WTC11 (cell line): Measurements from ENCODE around the gene TM4SF1. TPM values are rescaled to one million over a fixed set of nuclear protein-coding genes. Genes with fewer than 3 reads are reported as not detected.

ENCODE experiments used
- ATAC-seq: fragments of 200-7000 bp; cut with Tn5 transposase; 2 replicates; pipeline ENCODE4 v1.10.0; 2021; ENCODE audit warnings: mild to moderate bottlenecking, moderate library complexity
- CTCF ChIA-PET: fragments of 300-600 bp; sonication (Branson Sonifier 250); formaldehyde crosslinking; loops from one replicate; lab custom pipeline; 2021; ENCODE audit warnings: antibody characterized with exemption; lab: Charles Lee
- POLR2A ChIA-PET: fragments of 350-600 bp; sonication (Branson Sonifier 250); formaldehyde crosslinking; loops from one replicate; lab custom pipeline; 2021; ENCODE audit warnings: antibody characterized with exemption; lab: Charles Lee
- DNase-seq: peaks from one replicate; pipeline ENCODE4 v3.0.0; 2021; ENCODE audit warnings: low spot score
- H3K27ac Mint-ChIP-seq: 2 replicates; pipeline ENCODE4 v1.8.0; 2021; ENCODE audit warnings: mixed read lengths
- H3K27me3 Mint-ChIP-seq: 2 replicates; pipeline ENCODE4 v1.8.0; 2021; ENCODE audit warnings: low read depth, mild to moderate bottlenecking, moderate library complexity, mixed read lengths
- H3K36me3 Mint-ChIP-seq: 2 replicates; pipeline ENCODE4 v1.8.0; 2021; ENCODE audit warnings: mixed read lengths
- H3K4me1 Mint-ChIP-seq: 2 replicates; pipeline ENCODE4 v1.8.0; 2022; ENCODE audit warnings: mixed read lengths
- H3K4me3 Mint-ChIP-seq: 2 replicates; pipeline ENCODE4 v1.8.0; 2021; ENCODE audit warnings: mild to moderate bottlenecking, moderate library complexity, mixed read lengths
- H3K9me3 Mint-ChIP-seq: 2 replicates; pipeline ENCODE4 v1.8.0; 2021; ENCODE audit warnings: mixed read lengths
- ESRRA ChIP-seq: sonication (generic); formaldehyde crosslinking; IDR thresholded peaks from 2 replicates; pipeline ENCODE4 v1.8.1; 2022; ENCODE audit warnings: mild to moderate bottlenecking, missing genetic modification reagents, borderline replicate concordance
- ETV6 ChIP-seq: sonication (generic); formaldehyde crosslinking; IDR thresholded peaks from 2 replicates; pipeline ENCODE4 v1.8.1; 2022; ENCODE audit warnings: mild to moderate bottlenecking, missing genetic modification reagents
- GRHL2 ChIP-seq: fragments of 250-450 bp; sonication (Bioruptor Pico); IDR thresholded peaks from 2 replicates; pipeline ENCODE4 v1.8.0; 2022; ENCODE audit warnings: mild to moderate bottlenecking, moderate library complexity; ENCODE audit not compliant: insufficient replicate concordance, severe bottlenecking
- HMGA2 ChIP-seq: fragments of 250-450 bp; sonication (Bioruptor Pico); IDR thresholded peaks from 2 replicates; pipeline ENCODE4 v1.4.0; 2021; ENCODE audit warnings: mild to moderate bottlenecking, moderate library complexity
- IRF1 ChIP-seq: sonication (generic); formaldehyde crosslinking; IDR thresholded peaks from 2 replicates; pipeline ENCODE4 v1.8.0; 2023; ENCODE audit warnings: missing genetic modification reagents
- JUN ChIP-seq: sonication (generic); formaldehyde crosslinking; IDR thresholded peaks from 2 replicates; pipeline ENCODE4 v1.8.0; 2023; ENCODE audit warnings: mild to moderate bottlenecking, missing genetic modification reagents
- MXD4 ChIP-seq: fragments of 250-450 bp; sonication (Bioruptor Pico); IDR thresholded peaks from 2 replicates; pipeline ENCODE4 v1.8.0; 2021; ENCODE audit warnings: mild to moderate bottlenecking, moderate library complexity, borderline replicate concordance
- MYBL2 ChIP-seq: sonication (generic); formaldehyde crosslinking; IDR thresholded peaks from 2 replicates; pipeline ENCODE4 v1.8.1; 2023; ENCODE audit warnings: mild to moderate bottlenecking, moderate library complexity, missing genetic modification reagents
- NR2C2 ChIP-seq: sonication (generic); formaldehyde crosslinking; IDR thresholded peaks from 2 replicates; pipeline ENCODE4 v1.8.0; 2022; ENCODE audit warnings: mild to moderate bottlenecking, missing genetic modification reagents
- NR3C1 ChIP-seq: sonication (generic); formaldehyde crosslinking; conservative IDR thresholded peaks from 2 replicates; pipeline ENCODE4 v1.8.1; 2023; ENCODE audit warnings: low read depth, mild to moderate bottlenecking, missing genetic modification reagents
- SMAD4 ChIP-seq: sonication (generic); formaldehyde crosslinking; IDR thresholded peaks from 2 replicates; pipeline ENCODE4 v1.8.0; 2022; ENCODE audit warnings: mild to moderate bottlenecking, missing genetic modification reagents
- STAT6 ChIP-seq: sonication (generic); formaldehyde crosslinking; conservative IDR thresholded peaks from 2 replicates; pipeline ENCODE4 v1.8.1; 2023; ENCODE audit warnings: mild to moderate bottlenecking, low read depth, missing genetic modification reagents, moderate library complexity
- TCF7 ChIP-seq: sonication (generic); formaldehyde crosslinking; IDR thresholded peaks from 2 replicates; pipeline ENCODE4 v1.8.0; 2022; ENCODE audit warnings: mild to moderate bottlenecking, low read depth, missing genetic modification reagents, moderate library complexity
- TEAD4 ChIP-seq: sonication (generic); formaldehyde crosslinking; IDR thresholded peaks from 2 replicates; pipeline ENCODE4 v1.8.0; 2022; ENCODE audit warnings: mild to moderate bottlenecking, missing genetic modification reagents
- USF1 ChIP-seq: sonication (generic); formaldehyde crosslinking; IDR thresholded peaks from 2 replicates; pipeline ENCODE4 v1.8.0; 2022; ENCODE audit warnings: mild to moderate bottlenecking, missing genetic modification reagents
- ZNF138 ChIP-seq: sonication (generic); formaldehyde crosslinking; conservative IDR thresholded peaks from 2 replicates; pipeline ENCODE4 v1.8.1; 2022; ENCODE audit warnings: mild to moderate bottlenecking, moderate library complexity, missing genetic modification reagents
- ZNF232 ChIP-seq: sonication (generic); formaldehyde crosslinking; IDR thresholded peaks from 2 replicates; pipeline ENCODE4 v1.8.0; 2022; ENCODE audit warnings: mild to moderate bottlenecking, missing genetic modification reagents
- ZNF416 ChIP-seq: fragments of 250-450 bp; sonication (Bioruptor Pico); IDR thresholded peaks from 2 replicates; pipeline ENCODE4 v1.9.0; 2021; ENCODE audit warnings: mild to moderate bottlenecking, inconsistent platforms
- ZNF425 ChIP-seq: fragments of 250-450 bp; sonication (Bioruptor Pico); conservative IDR thresholded peaks from 2 replicates; pipeline ENCODE4 v1.9.0; 2021; ENCODE audit warnings: mild to moderate bottlenecking
- total RNA-seq: library from RNA; stranded (reverse); gene quantifications from 3 replicates; pipeline ENCODE4 v1.2.3, GENCODE V29; 2021
- TF ChIP-seq, protein P1 (sequence below): fragments of 250-450 bp; sonication (Bioruptor Pico); IDR thresholded peaks from 2 replicates; pipeline ENCODE4 v1.9.0; 2021; ENCODE audit warnings: mild to moderate bottlenecking
- TF ChIP-seq, protein P2 (sequence below): sonication (generic); formaldehyde crosslinking; IDR thresholded peaks from 2 replicates; pipeline ENCODE4 v1.8.1; 2023; ENCODE audit warnings: mild to moderate bottlenecking, missing genetic modification reagents, borderline replicate concordance

TM4SF1 gene
- total RNA-seq, 1 experiment from 2014 or later: 0.90 TPM

GRCh38 chr3:149388531-149389417 is 11.3 kb upstream of the TM4SF1 start (continued):
- TF ChIP-seq, protein P1, sequence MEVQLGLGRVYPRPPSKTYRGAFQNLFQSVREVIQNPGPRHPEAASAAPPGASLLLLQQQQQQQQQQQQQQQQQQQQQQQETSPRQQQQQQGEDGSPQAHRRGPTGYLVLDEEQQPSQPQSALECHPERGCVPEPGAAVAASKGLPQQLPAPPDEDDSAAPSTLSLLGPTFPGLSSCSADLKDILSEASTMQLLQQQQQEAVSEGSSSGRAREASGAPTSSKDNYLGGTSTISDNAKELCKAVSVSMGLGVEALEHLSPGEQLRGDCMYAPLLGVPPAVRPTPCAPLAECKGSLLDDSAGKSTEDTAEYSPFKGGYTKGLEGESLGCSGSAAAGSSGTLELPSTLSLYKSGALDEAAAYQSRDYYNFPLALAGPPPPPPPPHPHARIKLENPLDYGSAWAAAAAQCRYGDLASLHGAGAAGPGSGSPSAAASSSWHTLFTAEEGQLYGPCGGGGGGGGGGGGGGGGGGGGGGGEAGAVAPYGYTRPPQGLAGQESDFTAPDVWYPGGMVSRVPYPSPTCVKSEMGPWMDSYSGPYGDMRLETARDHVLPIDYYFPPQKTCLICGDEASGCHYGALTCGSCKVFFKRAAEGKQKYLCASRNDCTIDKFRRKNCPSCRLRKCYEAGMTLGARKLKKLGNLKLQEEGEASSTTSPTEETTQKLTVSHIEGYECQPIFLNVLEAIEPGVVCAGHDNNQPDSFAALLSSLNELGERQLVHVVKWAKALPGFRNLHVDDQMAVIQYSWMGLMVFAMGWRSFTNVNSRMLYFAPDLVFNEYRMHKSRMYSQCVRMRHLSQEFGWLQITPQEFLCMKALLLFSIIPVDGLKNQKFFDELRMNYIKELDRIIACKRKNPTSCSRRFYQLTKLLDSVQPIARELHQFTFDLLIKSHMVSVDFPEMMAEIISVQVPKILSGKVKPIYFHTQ (CRISPR knock-in tag): no peak
- TF ChIP-seq ZNF138 (CRISPR knock-in tag) (no peak), NR3C1 (CRISPR knock-in tag) (no peak), MXD4 (CRISPR knock-in tag) (no peak), GRHL2 (CRISPR knock-in tag) (no peak), SMAD4 (CRISPR knock-in tag) (no peak)

- H3K9me3 Mint-ChIP-seq: no peaks in the 10 kb centered on the region
- H3K4me1 Mint-ChIP-seq: no peaks in the 10 kb centered on the region; the same call in 1 of the 2 replicates
- no peak overlapping the region for H3K27ac Mint-ChIP-seq
- H3K4me3 Mint-ChIP-seq: no peak overlapping the region
- DNase-seq: no peak
- ATAC-seq: no peak
- H3K36me3 Mint-ChIP-seq: no peaks in the 10 kb centered on the region
- POLR2A ChIA-PET: no interaction called here
- CTCF ChIA-PET: no interaction called here
- H3K27me3 Mint-ChIP-seq: no peaks in the 10 kb centered on the region
- TF ChIP-seq TEAD4 (CRISPR knock-in tag) (no peak), HMGA2 (no peak), IRF1 (CRISPR knock-in tag) (no peak), ZNF425 (CRISPR knock-in tag) (no peak), JUN (CRISPR knock-in tag) (no peak), ESRRA (no peak), ZNF416 (CRISPR knock-in tag) (no peak), ETV6 (no peak), NR2C2 (CRISPR knock-in tag) (no peak), STAT6 (CRISPR knock-in tag) (no peak), MYBL2 (CRISPR knock-in tag) (no peak), TCF7 (CRISPR knock-in tag) (no peak), MXD4 (CRISPR knock-in tag) (no peak), ZNF232 (CRISPR knock-in tag) (no peak), USF1 (CRISPR knock-in tag) (no peak)
- TF ChIP-seq, protein P2, sequence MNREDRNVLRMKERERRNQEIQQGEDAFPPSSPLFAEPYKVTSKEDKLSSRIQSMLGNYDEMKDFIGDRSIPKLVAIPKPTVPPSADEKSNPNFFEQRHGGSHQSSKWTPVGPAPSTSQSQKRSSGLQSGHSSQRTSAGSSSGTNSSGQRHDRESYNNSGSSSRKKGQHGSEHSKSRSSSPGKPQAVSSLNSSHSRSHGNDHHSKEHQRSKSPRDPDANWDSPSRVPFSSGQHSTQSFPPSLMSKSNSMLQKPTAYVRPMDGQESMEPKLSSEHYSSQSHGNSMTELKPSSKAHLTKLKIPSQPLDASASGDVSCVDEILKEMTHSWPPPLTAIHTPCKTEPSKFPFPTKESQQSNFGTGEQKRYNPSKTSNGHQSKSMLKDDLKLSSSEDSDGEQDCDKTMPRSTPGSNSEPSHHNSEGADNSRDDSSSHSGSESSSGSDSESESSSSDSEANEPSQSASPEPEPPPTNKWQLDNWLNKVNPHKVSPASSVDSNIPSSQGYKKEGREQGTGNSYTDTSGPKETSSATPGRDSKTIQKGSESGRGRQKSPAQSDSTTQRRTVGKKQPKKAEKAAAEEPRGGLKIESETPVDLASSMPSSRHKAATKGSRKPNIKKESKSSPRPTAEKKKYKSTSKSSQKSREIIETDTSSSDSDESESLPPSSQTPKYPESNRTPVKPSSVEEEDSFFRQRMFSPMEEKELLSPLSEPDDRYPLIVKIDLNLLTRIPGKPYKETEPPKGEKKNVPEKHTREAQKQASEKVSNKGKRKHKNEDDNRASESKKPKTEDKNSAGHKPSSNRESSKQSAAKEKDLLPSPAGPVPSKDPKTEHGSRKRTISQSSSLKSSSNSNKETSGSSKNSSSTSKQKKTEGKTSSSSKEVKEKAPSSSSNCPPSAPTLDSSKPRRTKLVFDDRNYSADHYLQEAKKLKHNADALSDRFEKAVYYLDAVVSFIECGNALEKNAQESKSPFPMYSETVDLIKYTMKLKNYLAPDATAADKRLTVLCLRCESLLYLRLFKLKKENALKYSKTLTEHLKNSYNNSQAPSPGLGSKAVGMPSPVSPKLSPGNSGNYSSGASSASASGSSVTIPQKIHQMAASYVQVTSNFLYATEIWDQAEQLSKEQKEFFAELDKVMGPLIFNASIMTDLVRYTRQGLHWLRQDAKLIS (CRISPR knock-in tag): no peak
Observed at GRCh38 chr3:149388001-149388440, 10.6 kb upstream of the TM4SF1 start.
